NCI-H2227 (cell line): ENCODE results near the gene PHAX.
"Not testable (repeated sequence)": the region's sequence is repeated elsewhere in the genome, so short reads cannot be mapped to it uniquely, and the experiment has no call there.

Experiments
- DNase-seq: peaks from one replicate; lab custom pipeline; 2025; ENCODE audit not compliant: unreplicated experiment; lab: John Stamatoyannopoulos, UW

PHAX gene

GRCh38 chr5:126603402-126603991 lies 2.8 kb downstream of the PHAX start:
- DNase-seq = no peak

DNA sequence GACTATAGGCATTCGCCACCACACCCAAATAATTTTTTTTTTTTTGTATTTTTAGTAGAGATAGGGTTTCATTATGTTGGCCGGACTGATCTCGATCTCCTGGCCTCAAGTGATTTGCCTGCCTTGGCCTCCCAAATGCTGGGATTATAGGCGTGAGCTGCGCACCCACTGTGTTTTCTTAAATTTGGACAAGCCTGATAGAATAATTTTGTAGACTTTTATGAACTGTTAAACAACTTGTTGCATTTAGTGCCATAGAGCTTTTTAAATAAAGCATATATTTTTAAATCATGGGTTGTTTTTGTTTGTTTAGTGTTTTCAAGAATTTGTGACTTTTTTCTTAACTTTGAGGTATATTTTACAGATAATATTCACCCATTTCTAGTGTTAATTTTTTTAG lies 4.8 kb downstream of the PHAX start:
- DNase-seq = no peak

DNA sequence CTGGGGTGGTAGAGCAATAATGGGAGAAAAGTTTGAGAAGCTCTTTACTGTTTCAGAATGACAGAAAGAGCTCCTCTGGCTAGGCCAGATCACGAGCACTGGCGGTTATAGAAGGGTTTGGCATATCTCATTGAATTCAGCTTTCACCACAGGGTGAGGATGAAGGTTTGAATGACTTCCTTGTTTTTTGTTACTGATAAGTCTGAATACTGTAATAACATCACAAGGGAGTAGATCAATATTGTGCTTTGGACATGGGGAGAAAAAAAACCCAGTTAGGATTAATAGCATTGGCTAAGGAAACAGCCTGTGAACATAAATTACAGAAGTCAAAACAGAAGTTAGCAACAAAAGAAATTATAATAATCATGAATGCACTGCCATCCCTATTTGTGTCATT lies 9.4 kb downstream of the PHAX start:
- no peak for DNase-seq

DNA sequence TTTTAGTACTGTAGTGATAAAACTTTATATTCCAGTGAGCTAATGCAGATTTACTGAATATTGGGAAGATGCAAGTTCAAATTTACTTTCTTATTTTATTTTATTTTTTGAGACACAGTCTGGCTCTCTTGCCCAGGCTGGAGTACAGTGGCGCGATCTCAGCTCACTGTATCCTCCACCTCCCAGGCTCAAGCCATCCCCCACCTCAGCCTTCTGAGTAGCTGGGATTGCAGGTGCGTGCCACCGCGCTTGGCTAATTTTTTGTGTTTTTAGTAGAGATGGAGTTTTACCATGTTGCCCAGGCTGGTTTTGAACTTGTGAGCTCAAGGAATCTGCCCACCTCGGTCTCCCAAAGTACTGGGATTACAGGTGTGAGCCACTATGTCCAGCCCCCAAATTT lies 9.9 kb downstream of the PHAX start:
- no peak for DNase-seq

GRCh38 chr5:126613941-126614592 lies 13.3 kb downstream of the PHAX start:
- no peak for DNase-seq

DNA sequence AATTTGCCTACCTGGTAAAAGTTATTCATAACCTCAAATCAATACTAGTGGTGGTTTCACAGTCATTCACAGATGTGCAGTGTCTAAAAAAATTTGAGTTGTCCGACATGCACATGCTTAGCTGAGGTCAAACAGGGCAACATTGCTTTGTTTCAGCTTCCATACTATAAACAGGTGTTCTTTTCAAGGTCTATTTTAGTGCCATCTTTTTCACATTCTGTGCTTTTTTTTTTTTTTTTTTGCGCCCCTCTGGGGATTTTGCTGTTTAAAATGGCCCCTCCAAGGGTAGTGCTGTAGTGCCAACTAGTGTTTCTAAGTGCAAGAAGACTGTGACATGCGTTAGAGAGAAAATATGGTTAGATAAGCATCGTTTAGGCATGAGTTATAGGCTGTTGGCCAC lies 14.5 kb downstream of the PHAX start:
- DNase-seq = no peak

- DNase-seq = not testable (repeated sequence)
Measured at GRCh38 chr5:126617603-126618002, 16.9 kb downstream of the PHAX start.

GRCh38 chr5:126619781-126620180 lies 19.0 kb downstream of the PHAX start:
- DNase-seq = no peak

- no peak for DNase-seq
Measured at GRCh38 chr5:126624534-126624933, 23.8 kb downstream of the PHAX start.

DNA sequence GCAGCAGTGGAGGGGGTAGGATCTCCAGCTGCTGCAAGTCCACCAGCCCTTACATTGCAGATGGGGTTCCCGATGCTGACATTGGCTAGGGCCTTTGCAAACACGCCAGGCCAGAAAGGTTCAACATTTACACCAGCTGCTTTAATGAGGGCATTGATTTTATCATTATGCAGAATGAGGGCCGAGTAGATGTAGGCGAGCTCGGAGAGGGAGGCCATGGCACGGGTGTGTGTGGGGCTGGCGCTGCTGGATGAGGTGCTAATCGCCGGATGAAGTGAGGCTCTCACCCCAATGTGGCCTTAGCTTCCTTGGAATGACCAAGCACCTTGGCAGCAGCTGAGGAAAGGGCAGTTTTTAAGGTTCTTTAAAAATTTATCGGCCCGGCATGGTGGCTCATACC lies 27.4 kb downstream of the PHAX start:
- DNase-seq = no peak

GRCh38 chr5:126631920-126632319 lies 31.2 kb downstream of the PHAX start:
- no peak for DNase-seq

GRCh38 chr5:126633552-126633951 lies 32.8 kb downstream of the PHAX start:
- DNase-seq = no peak

- no peak for DNase-seq
Measured at GRCh38 chr5:126635585-126635984, 34.8 kb downstream of the PHAX start.

DNA sequence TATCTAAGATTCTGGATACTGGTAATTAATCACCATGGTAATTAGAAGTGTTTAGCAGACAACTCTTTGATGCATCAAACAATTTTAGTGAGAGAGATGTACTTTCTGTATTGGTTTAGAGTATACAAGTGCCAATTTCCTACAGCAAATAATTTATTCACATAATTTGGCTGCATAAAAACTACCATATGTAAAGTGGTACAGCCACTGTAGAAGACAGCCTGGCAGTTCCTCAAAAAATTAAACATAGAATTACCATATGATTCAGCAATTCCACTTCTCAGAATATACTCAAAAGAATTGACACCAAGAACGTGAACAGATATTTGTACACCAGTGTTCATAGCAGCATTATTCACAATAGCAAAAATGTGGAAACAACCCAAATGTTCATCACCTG lies 36.2 kb downstream of the PHAX start:
- no peak for DNase-seq

DNA sequence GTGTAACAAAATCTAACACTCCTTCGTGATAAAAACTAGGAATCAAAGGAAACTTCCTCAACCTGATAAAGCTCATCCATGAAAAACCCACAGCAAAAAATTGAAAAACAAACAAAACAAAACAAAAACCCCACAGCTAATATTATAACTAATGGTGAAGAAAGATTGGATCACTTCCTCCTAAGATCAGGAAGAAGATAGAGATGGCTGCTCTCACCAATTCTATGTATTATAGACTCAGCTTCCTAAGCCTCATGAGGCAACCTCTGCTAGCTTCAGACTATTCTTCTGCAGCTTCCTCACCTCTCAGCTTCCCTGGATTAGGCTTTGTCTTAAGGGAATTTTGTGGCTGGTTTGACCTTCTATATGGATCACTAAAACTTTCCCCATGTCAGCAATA lies 40.1 kb downstream of the PHAX start:
- no peak for DNase-seq

DNA sequence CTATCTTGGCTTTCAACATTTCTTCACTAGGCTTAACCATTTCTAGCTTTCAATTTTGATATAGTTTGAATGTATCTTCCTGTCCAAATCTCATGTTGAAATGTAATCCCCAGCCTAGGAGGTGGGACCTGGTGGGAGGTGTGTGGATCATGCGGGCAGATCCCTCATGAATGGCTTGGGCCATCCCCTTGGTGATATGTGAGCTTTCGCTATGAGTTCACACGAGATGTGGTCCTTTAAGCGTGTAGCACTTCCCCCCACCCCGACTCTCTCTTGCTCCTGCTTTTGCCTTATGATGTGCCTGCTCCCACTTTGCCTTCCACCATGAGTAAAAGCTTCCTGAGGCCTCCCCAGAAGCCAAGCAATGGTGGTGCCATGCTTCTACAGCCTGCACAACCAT lies 40.6 kb downstream of the PHAX start:
- DNase-seq = no peak

- no peak for DNase-seq
Measured at GRCh38 chr5:126645132-126645531, 44.4 kb downstream of the PHAX start.

- no peak for DNase-seq
Measured at GRCh38 chr5:126647071-126647470, 46.3 kb downstream of the PHAX start.

DNA sequence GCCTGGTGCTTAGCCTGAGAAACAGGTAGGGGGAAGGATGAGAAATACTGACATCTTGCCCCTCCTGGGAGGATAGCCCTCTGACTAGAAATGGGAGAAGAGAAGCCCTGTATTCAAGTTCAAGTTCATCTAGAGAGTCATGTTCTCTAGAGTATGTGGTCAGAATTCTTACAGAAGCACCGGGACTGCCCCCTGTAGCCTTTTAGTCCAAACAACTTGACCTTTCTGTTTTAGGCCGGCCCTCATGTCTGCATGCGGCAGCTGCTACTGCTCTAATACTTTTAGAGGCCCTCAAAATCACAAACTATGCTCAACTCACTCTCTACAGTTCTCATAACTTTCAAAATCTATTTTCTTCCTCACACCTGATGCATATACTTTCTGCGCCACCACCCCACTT lies 47.7 kb downstream of the PHAX start:
- DNase-seq = no peak

- DNase-seq = not testable (repeated sequence)
Measured at GRCh38 chr5:126649057-126649456, 48.3 kb downstream of the PHAX start.

DNA sequence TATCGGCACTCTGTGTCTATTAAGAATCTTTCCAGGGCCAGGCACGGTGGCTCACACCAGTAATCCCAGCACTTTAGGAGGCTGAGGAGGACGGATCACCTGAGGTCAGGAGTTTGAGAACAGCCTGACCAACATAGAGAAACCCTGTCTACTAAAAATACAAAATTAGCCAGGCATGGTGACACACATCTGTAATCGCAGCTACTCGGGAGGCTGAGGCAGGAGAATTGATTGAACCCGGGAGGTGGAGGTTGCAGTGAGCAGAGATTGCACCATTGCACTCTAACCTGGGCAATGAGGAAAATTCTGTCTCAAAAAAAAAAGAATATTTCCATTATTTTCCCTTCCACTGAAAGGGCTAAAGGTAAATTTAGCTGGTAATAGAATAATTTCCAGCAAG lies 49.0 kb downstream of the PHAX start:
- not testable (repeated sequence) for DNase-seq

- no peak for DNase-seq
Measured at GRCh38 chr5:126650463-126650862, 49.7 kb downstream of the PHAX start.

GRCh38 chr5:126651013-126651577 lies 50.3 kb downstream of the PHAX start:
- DNase-seq = no peak
